ENCODE measurements around the gene RBPJL.

RBPJL gene

GRCh38 chr20:45306431-45306982 lies at the start of gene RBPJL:
RBPJL (plus strand) TSS chr20:45306840; CDS start chr20:45306923, 83 bp downstream.
- no peak for DNase-seq (ENCODE audit: insufficient read length, low spot score)

GRCh38 chr20:45257161-45257560 lies 49.5 kb upstream of the RBPJL start:
- DNase-seq (ENCODE audit: insufficient read length, low spot score) (no peak), FAIRE-seq (no peak)
- TF ChIP-seq POLR2A (IDR thresholded peaks at IDR 0.05; ENCODE audit: low read depth, low read length) = no peak

More at GRCh38 chr20:45306431-45306982, at the start of gene RBPJL:
- TF ChIP-seq POLR2A (IDR thresholded peaks at IDR 0.05; ENCODE audit: low read depth, low read length) = no peak
- FAIRE-seq = no peak

- FAIRE-seq (no peak), DNase-seq (ENCODE audit: insufficient read length, low spot score) (no peak)
- TF ChIP-seq POLR2A (IDR thresholded peaks at IDR 0.05; ENCODE audit: low read depth, low read length) = no peak
These were observed 48.9 kb upstream of the RBPJL start for GRCh38 chr20:45257711-45258110.

- FAIRE-seq (no peak), DNase-seq (ENCODE audit: insufficient read length, low spot score) (no peak)
- TF ChIP-seq POLR2A (IDR thresholded peaks at IDR 0.05; ENCODE audit: low read depth, low read length) = no peak
These were observed 48.4 kb upstream of the RBPJL start for GRCh38 chr20:45258259-45258658.

- no peak for TF ChIP-seq POLR2A (IDR thresholded peaks at IDR 0.05; ENCODE audit: low read depth, low read length)
- DNase-seq (ENCODE audit: insufficient read length, low spot score) (no peak), FAIRE-seq (no peak)
These were observed 48.0 kb upstream of the RBPJL start for GRCh38 chr20:45258664-45259063.

- no peak for TF ChIP-seq POLR2A (IDR thresholded peaks at IDR 0.05; ENCODE audit: low read depth, low read length)
- FAIRE-seq (no peak), DNase-seq (ENCODE audit: insufficient read length, low spot score) (no peak)
These were observed 42.9 kb upstream of the RBPJL start for GRCh38 chr20:45263556-45264266.

GRCh38 chr20:45266977-45267376 lies 39.7 kb upstream of the RBPJL start:
- no peak for TF ChIP-seq POLR2A (IDR thresholded peaks at IDR 0.05; ENCODE audit: low read depth, low read length)
- FAIRE-seq (no peak), DNase-seq (ENCODE audit: insufficient read length, low spot score) (no peak)

- no peak for TF ChIP-seq POLR2A (IDR thresholded peaks at IDR 0.05; ENCODE audit: low read depth, low read length)
- FAIRE-seq (no peak), DNase-seq (ENCODE audit: insufficient read length, low spot score) (no peak)
These were observed 38.1 kb upstream of the RBPJL start for GRCh38 chr20:45268531-45268930.

- no peak for DNase-seq (ENCODE audit: insufficient read length, low spot score)
- TF ChIP-seq POLR2A (IDR thresholded peaks at IDR 0.05; ENCODE audit: low read depth, low read length) = no peak
- FAIRE-seq = no peak
These were observed 37.6 kb upstream of the RBPJL start for GRCh38 chr20:45269056-45269455.

GRCh38 chr20:45269754-45270270 lies 36.8 kb upstream of the RBPJL start:
- FAIRE-seq (no peak), DNase-seq (ENCODE audit: insufficient read length, low spot score) (no peak)
- no peak for TF ChIP-seq POLR2A (IDR thresholded peaks at IDR 0.05; ENCODE audit: low read depth, low read length)

GRCh38 chr20:45275338-45275737 lies 31.3 kb upstream of the RBPJL start:
- DNase-seq (ENCODE audit: insufficient read length, low spot score) (no peak), FAIRE-seq (no peak)
- TF ChIP-seq POLR2A (IDR thresholded peaks at IDR 0.05; ENCODE audit: low read depth, low read length) = no peak

GRCh38 chr20:45279992-45280391 lies 26.6 kb upstream of the RBPJL start:
- DNase-seq (ENCODE audit: insufficient read length, low spot score) = no peak
- no peak for FAIRE-seq
- TF ChIP-seq POLR2A (IDR thresholded peaks at IDR 0.05; ENCODE audit: low read depth, low read length) = no peak

GRCh38 chr20:45282700-45283550 lies 23.7 kb upstream of the RBPJL start:
- FAIRE-seq (no peak), DNase-seq (ENCODE audit: insufficient read length, low spot score) (no peak)
- TF ChIP-seq POLR2A (IDR thresholded peaks at IDR 0.05; ENCODE audit: low read depth, low read length) = no peak

GRCh38 chr20:45283551-45284057 lies 23.0 kb upstream of the RBPJL start:
- DNase-seq (ENCODE audit: insufficient read length, low spot score) = no peak
- no peak for TF ChIP-seq POLR2A (IDR thresholded peaks at IDR 0.05; ENCODE audit: low read depth, low read length)
- FAIRE-seq = no peak
